NCI-H460 (cell line): ENCODE data around the gene KIFAP3. TPM values are rescaled to one million over a fixed set of nuclear protein-coding genes. Genes with fewer than 3 reads are reported as not detected.

ENCODE experiments used
- small RNA-seq, 2 experiments: library from RNA; depleted of rRNA; stranded (forward); fragments of <200 nt; gene quantifications; one replicate each; pipeline ENCODE3, GENCODE V24; 2014
- total RNA-seq: library from RNA; depleted of rRNA; stranded (reverse); fragments of >200 nt; shearing (Covaris generic); gene quantifications from 2 replicates; pipeline ENCODE4 v1.2.3, GENCODE V29; 2014; rRNA removed

The KIFAP3 gene
- total RNA-seq, 1 experiment from 2014 or later: 25.1 TPM

Small RNA genes within 50 kb of the gene (small RNA-seq; reads per million reads assigned to genes)
- gene MRPS10P1: 0 reads per million in 2 experiments

Other genes starting within 250 kb of the KIFAP3 start
- gene SCYL3, start 180.8 kb downstream of the KIFAP3 start, total RNA-seq: 5.7 and 8.4 TPM in 2 replicates
- gene NTMT2, start 71.3 kb upstream of the KIFAP3 start, total RNA-seq: 0.15 TPM in 1 of 2 replicates, not detected in the other